MG63 (cell line): ENCODE results near the gene SPRING1. TPM values are rescaled to one million over a fixed set of nuclear protein-coding genes. Genes with fewer than 3 reads are reported as not detected.
"Not testable (repeated sequence)": the region's sequence is repeated elsewhere in the genome, so short reads cannot be mapped to it uniquely, and the experiment has no call there.

Experiments
- DNase-seq: peaks from one replicate; pipeline ENCODE4 v3.0.0-alpha.2; 2020
- H3K27me3 ChIP-seq: fragments of 250-450 bp; sonication (Bioruptor Pico); 2 replicates; pipeline ENCODE4 v1.5.1; 2020; ENCODE audit warnings: mild to moderate bottlenecking, moderate library complexity
- H3K36me3 ChIP-seq: fragments of 250-450 bp; sonication (Bioruptor Pico); 2 replicates; pipeline ENCODE4 v1.5.1; 2020; ENCODE audit warnings: mild to moderate bottlenecking, moderate library complexity
- H3K4me3 ChIP-seq: fragments of 250-450 bp; sonication (Bioruptor Pico); 2 replicates; pipeline ENCODE4 v1.5.1; 2020; ENCODE audit warnings: mild to moderate bottlenecking, moderate library complexity
- H3K9me3 ChIP-seq: fragments of 250-450 bp; sonication (Bioruptor Pico); 2 replicates; pipeline ENCODE4 v1.5.1; 2020; ENCODE audit warnings: mild to moderate bottlenecking, moderate library complexity
- total RNA-seq: library from RNA; depleted of rRNA; stranded (reverse); fragments of >200 nt; shearing (Covaris generic); gene quantifications from 2 replicates; pipeline ENCODE4 v1.2.3, GENCODE V29; 2014; ENCODE audit warnings: low replicate concordance; rRNA removed

The SPRING1 gene, protein sequence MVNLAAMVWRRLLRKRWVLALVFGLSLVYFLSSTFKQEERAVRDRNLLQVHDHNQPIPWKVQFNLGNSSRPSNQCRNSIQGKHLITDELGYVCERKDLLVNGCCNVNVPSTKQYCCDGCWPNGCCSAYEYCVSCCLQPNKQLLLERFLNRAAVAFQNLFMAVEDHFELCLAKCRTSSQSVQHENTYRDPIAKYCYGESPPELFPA
- total RNA-seq, result 12.5 and 14.1 TPM in 2 replicates

GRCh38 chr12:116737774-116738657, at the start of gene SPRING1, which contains the start of gene RNFT2:
Gene SPRING1 (minus strand): TSS chr12:116738069. CDS start chr12:116737900, 169 bp downstream.
Gene RNFT2 (plus strand): TSS chr12:116738315. CDS start chr12:116740498, 2,183 bp downstream.
- Histone ChIP-seq H3K27me3 (no peaks in the 10 kb centered on the region), H3K36me3 (no peaks in the 10 kb centered on the region; the same call in 1 of the 2 replicates), H3K9me3 (no peaks in the 10 kb centered on the region), H3K4me3 (peak within 1 kb of the TSS; percentile 75)
- DNase-seq, result peak; percentile 99

GRCh38 chr12:116784238-116784612, 46.4 kb upstream of the SPRING1 start:
- Histone ChIP-seq H3K27me3 (no peaks in the 10 kb centered on the region), H3K4me3 (no peak overlapping the region), H3K36me3 (no peaks in the 10 kb centered on the region), H3K9me3 (no peaks in the 10 kb centered on the region)
- peak; percentile 12 for DNase-seq

GRCh38 chr12:116783525-116784237, 45.8 kb upstream of the SPRING1 start:
- Histone ChIP-seq H3K9me3 (no peaks in the 10 kb centered on the region), H3K36me3 (no peaks in the 10 kb centered on the region), H3K4me3 (no peak overlapping the region), H3K27me3 (no peaks in the 10 kb centered on the region)
- no peak for DNase-seq

GRCh38 chr12:116780942-116781341, 43.1 kb upstream of the SPRING1 start:
- Histone ChIP-seq H3K27me3 (no peaks in the 10 kb centered on the region), H3K36me3 (no peaks in the 10 kb centered on the region), H3K4me3 (no peak overlapping the region), H3K9me3 (no peaks in the 10 kb centered on the region)
- no peak for DNase-seq

DNA sequence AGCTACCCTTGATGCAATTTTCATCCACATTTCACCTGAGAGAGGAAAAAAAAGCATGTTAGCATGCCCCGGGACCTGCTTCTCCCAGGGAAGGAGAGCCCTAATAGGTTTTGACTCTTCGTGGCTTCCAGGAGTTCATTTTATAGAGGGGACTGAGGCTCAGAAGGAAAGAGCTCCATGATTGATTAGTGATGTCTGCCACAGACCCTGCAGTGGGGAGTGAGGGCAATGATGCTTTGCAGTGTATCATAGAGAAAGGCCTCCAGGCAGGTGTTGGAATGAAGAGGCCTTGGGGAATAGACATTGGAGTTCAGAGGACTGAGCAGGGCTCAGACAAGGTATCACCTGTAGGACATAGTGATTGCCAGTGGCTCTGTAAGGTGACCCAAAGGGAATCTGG, 41.7 kb upstream of the SPRING1 start:
- H3K36me3 ChIP-seq, result no peaks in the 10 kb centered on the region
- no peak for DNase-seq
- H3K27me3 ChIP-seq, result no peaks in the 10 kb centered on the region
- no peaks in the 10 kb centered on the region for H3K9me3 ChIP-seq
- no peak overlapping the region for H3K4me3 ChIP-seq

GRCh38 chr12:116777245-116777644, 39.4 kb upstream of the SPRING1 start:
- no peaks in the 10 kb centered on the region for H3K36me3 ChIP-seq
- no peaks in the 10 kb centered on the region for H3K9me3 ChIP-seq
- H3K27me3 ChIP-seq, result no peaks in the 10 kb centered on the region
- no peak overlapping the region for H3K4me3 ChIP-seq
- DNase-seq, result no peak

DNA sequence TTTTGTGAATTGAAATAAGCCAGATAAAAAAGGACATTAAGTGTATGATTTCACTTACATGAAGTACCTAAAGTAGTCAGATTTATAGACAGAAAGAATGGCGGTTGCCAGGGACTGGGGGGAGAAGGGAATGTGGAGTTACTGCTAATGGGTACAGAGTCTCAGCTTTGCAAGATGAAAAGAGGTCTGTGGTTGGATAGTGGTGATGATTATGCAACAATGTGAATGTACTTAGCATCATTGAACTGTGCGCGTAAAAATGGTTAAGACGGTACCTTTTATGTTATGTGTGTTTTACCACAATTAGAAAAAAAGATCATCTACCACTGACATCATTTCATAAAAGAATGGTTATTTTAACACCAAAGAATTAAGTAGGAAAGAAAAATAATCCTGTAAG, 36.2 kb upstream of the SPRING1 start:
- H3K4me3 ChIP-seq, result no peak overlapping the region
- no peaks in the 10 kb centered on the region for H3K36me3 ChIP-seq
- H3K27me3 ChIP-seq, result no peaks in the 10 kb centered on the region
- H3K9me3 ChIP-seq, result no peaks in the 10 kb centered on the region
- DNase-seq, result no peak

GRCh38 chr12:116773276-116773731, 35.4 kb upstream of the SPRING1 start:
- Histone ChIP-seq H3K27me3 (no peaks in the 10 kb centered on the region), H3K36me3 (no peaks in the 10 kb centered on the region), H3K9me3 (no peaks in the 10 kb centered on the region), H3K4me3 (no peak overlapping the region)
- DNase-seq, result no peak

DNA sequence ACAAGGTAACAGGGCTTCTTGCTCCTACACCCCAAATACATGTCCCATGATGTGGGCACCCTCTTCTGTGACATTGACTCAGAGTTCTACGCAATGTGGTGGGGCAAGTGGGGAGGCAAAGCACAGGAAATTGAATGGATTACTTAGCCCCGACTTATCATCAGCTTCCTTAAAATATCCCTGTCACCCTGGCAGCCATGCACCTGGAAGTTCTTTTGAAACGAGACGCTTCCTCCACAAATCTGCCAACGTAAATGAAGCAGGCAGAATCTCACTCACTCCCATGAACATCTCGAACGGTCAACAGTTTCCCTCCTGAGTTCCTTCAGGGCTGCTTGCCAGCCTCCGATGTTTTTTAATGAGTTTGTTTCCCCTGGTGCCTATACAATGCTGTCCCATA, 33.8 kb upstream of the SPRING1 start:
- H3K27me3 ChIP-seq, result no peaks in the 10 kb centered on the region
- H3K36me3 ChIP-seq, result no peaks in the 10 kb centered on the region
- no peaks in the 10 kb centered on the region for H3K9me3 ChIP-seq
- no peak overlapping the region for H3K4me3 ChIP-seq
- DNase-seq, result no peak

- no peaks in the 10 kb centered on the region for H3K9me3 ChIP-seq
- H3K36me3 ChIP-seq, result no peaks in the 10 kb centered on the region
- no peaks in the 10 kb centered on the region for H3K27me3 ChIP-seq
- no peak for DNase-seq
- H3K4me3 ChIP-seq, result no peak overlapping the region
These were observed 28.9 kb upstream of the SPRING1 start for GRCh38 chr12:116766746-116767145.

GRCh38 chr12:116766285-116766684, 28.4 kb upstream of the SPRING1 start:
- DNase-seq, result no peak
- H3K4me3 ChIP-seq, result no peak overlapping the region
- H3K9me3 ChIP-seq, result no peaks in the 10 kb centered on the region
- H3K36me3 ChIP-seq, result no peaks in the 10 kb centered on the region
- no peaks in the 10 kb centered on the region for H3K27me3 ChIP-seq

GRCh38 chr12:116765271-116765670, 27.4 kb upstream of the SPRING1 start:
- H3K9me3 ChIP-seq, result no peaks in the 10 kb centered on the region
- no peak overlapping the region for H3K4me3 ChIP-seq
- no peaks in the 10 kb centered on the region for H3K36me3 ChIP-seq
- DNase-seq, result no peak
- no peaks in the 10 kb centered on the region for H3K27me3 ChIP-seq

- DNase-seq, result no peak
- no peaks in the 10 kb centered on the region for H3K36me3 ChIP-seq
- no peaks in the 10 kb centered on the region for H3K27me3 ChIP-seq
- H3K4me3 ChIP-seq, result no peak overlapping the region
- no peaks in the 10 kb centered on the region for H3K9me3 ChIP-seq
These were observed 23.6 kb upstream of the SPRING1 start for GRCh38 chr12:116761499-116761898.

DNA sequence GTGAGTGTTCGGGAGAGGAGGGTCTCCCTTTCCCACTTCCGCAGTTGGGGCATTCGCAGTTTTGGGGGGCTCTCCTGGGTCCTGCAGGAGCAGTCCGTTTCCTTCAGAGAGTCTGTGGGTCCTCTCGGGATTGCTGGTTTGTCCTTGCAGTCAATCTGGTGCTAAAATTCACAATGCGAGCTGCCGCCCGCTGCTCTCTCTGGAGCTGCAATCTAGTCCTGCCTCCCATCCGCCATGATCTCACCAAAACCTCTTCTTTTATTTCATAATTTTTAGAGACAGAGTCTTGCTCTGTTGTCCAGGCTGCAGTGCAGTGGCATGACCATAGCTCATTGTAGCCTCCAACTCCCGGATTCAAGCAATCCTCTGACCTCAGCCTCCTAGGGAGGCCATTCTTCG, 22.8 kb upstream of the SPRING1 start:
- H3K27me3 ChIP-seq, result no peaks in the 10 kb centered on the region
- no peak overlapping the region for H3K4me3 ChIP-seq
- DNase-seq, result no peak
- H3K36me3 ChIP-seq, result no peaks in the 10 kb centered on the region
- H3K9me3 ChIP-seq, result no peaks in the 10 kb centered on the region

- Histone ChIP-seq H3K27me3 (no peaks in the 10 kb centered on the region), H3K4me3 (no peak overlapping the region), H3K9me3 (no peaks in the 10 kb centered on the region), H3K36me3 (no peaks in the 10 kb centered on the region)
- DNase-seq, result no peak
These were observed 22.1 kb upstream of the SPRING1 start for GRCh38 chr12:116759783-116760621.

GRCh38 chr12:116754783-116755182, 16.9 kb upstream of the SPRING1 start:
- H3K36me3 ChIP-seq, H3K27me3 ChIP-seq, H3K4me3 ChIP-seq, DNase-seq, H3K9me3 ChIP-seq: not testable (repeated sequence)
